HG02852 (cell line): Measurements from ENCODE around the gene HDLBP.

Experiments
- ATAC-seq: cut with Tn5 transposase; IDR thresholded peaks from one replicate; pipeline ENCODE4 v1.9.1; 2021; ENCODE audit warnings: mild to moderate bottlenecking, moderate library complexity; ENCODE audit not compliant: unreplicated experiment

The HDLBP gene

GRCh38 chr2:241254904-241255351 lies 60.5 kb downstream of the HDLBP start:
- no peak for ATAC-seq

GRCh38 chr2:241252778-241253475 lies 62.5 kb downstream of the HDLBP start:
- ATAC-seq, result no peak

GRCh38 chr2:241249654-241250053 lies 65.8 kb downstream of the HDLBP start:
- ATAC-seq, result no peak

- ATAC-seq, result no peak
These were observed 66.6 kb downstream of the HDLBP start for GRCh38 chr2:241248897-241249296.

GRCh38 chr2:241248289-241248688 lies 67.2 kb downstream of the HDLBP start:
- ATAC-seq, result no peak

- ATAC-seq, result no peak
These were observed 71.1 kb downstream of the HDLBP start for GRCh38 chr2:241244368-241244767.

- no peak for ATAC-seq
These were observed 73.2 kb downstream of the HDLBP start for GRCh38 chr2:241242306-241242705.

- ATAC-seq, result no peak
These were observed 73.8 kb downstream of the HDLBP start for GRCh38 chr2:241241669-241242068.

- ATAC-seq, result no peak
These were observed 75.0 kb downstream of the HDLBP start for GRCh38 chr2:241240320-241241004.

GRCh38 chr2:241239552-241240202 lies 75.8 kb downstream of the HDLBP start:
- no peak for ATAC-seq

- no peak for ATAC-seq
These were observed 76.7 kb downstream of the HDLBP start for GRCh38 chr2:241238693-241239198.

GRCh38 chr2:241237949-241238371 lies 77.5 kb downstream of the HDLBP start:
- no peak for ATAC-seq

- no peak for ATAC-seq
These were observed 78.4 kb downstream of the HDLBP start for GRCh38 chr2:241237047-241237446.

- ATAC-seq, result no peak
These were observed 79.4 kb downstream of the HDLBP start for GRCh38 chr2:241235859-241236593.

- ATAC-seq, result no peak
These were observed 80.3 kb downstream of the HDLBP start for GRCh38 chr2:241234962-241235740.

- no peak for ATAC-seq
These were observed 81.2 kb downstream of the HDLBP start for GRCh38 chr2:241234066-241234790.

GRCh38 chr2:241232736-241233575 lies 82.5 kb downstream of the HDLBP start:
- ATAC-seq, result no peak

- no peak for ATAC-seq
These were observed 85.0 kb downstream of the HDLBP start for GRCh38 chr2:241230435-241230834.
